GM10266 (cell line): ENCODE data around the gene PRKAG2.

Source experiments
- DNase-seq: peaks from one replicate; pipeline ENCODE4 v3.0.0; 2012; ENCODE audit errors: extremely low spot score
- TF ChIP-seq, protein P1 (sequence below): IDR thresholded peaks from 2 replicates; pipeline ENCODE4 v1.5.1; 2012; ENCODE audit warnings: mild to moderate bottlenecking, low read depth; ENCODE audit not compliant: control insufficient read depth, insufficient read depth; ENCODE audit errors: missing control alignments

Gene PRKAG2

DNA sequence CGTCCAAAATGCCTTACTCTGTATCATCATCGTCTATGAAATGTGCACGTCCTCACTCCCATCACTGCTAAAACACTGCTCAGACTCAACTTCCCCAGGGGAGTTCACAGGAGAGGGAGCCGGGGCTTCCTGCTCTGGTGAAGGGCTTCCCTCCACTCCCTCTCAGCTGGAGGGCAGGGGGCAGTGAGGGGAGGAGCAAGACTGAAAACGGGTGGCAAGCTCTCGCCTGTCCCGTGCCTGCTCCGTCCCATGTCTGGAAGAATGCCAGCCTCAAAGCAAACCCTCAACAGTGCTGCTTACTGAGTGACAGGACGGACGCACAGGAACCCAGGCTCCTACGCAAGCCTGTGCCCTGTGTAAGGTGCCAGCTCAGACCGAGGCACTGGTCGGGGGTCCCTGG, 25.1 kb downstream of the PRKAG2 start:
- DNase-seq, result no peak

DNA sequence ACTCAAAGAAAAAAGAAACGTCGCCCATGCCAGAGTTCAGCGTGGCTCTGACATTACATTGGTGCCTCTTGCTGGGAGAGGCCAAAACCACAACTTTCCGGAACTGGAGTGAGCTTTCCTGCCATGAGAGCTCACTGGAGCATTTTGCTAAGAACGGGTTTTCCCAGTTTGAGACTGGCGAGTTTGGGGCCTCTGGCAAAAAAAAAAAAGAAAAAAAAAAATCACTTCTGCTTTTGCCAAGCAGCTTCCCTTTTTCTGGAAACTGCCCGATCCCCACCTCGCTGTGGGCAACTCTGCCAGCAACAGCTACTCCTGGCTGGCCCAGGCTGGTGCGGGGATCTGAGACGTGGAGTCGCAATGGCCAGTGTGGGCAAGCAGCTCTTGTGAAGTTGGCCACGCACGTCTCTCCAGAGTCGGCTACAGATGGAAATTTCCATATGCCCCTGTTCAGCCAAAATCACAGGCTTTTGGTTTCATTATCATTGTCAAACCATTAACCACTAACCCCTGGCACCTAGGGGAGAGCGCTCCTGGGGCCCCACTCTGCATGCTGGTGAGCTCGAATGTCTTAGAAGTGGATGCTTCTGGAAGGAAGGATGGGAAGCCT, 25.7 kb downstream of the PRKAG2 start:
- DNase-seq, result no peak
- TF ChIP-seq, protein P1, sequence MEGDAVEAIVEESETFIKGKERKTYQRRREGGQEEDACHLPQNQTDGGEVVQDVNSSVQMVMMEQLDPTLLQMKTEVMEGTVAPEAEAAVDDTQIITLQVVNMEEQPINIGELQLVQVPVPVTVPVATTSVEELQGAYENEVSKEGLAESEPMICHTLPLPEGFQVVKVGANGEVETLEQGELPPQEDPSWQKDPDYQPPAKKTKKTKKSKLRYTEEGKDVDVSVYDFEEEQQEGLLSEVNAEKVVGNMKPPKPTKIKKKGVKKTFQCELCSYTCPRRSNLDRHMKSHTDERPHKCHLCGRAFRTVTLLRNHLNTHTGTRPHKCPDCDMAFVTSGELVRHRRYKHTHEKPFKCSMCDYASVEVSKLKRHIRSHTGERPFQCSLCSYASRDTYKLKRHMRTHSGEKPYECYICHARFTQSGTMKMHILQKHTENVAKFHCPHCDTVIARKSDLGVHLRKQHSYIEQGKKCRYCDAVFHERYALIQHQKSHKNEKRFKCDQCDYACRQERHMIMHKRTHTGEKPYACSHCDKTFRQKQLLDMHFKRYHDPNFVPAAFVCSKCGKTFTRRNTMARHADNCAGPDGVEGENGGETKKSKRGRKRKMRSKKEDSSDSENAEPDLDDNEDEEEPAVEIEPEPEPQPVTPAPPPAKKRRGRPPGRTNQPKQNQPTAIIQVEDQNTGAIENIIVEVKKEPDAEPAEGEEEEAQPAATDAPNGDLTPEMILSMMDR, result no peak

More for the DNA sequence above, 25.1 kb downstream of the PRKAG2 start:
- TF ChIP-seq, protein P1, result no peak

DNA sequence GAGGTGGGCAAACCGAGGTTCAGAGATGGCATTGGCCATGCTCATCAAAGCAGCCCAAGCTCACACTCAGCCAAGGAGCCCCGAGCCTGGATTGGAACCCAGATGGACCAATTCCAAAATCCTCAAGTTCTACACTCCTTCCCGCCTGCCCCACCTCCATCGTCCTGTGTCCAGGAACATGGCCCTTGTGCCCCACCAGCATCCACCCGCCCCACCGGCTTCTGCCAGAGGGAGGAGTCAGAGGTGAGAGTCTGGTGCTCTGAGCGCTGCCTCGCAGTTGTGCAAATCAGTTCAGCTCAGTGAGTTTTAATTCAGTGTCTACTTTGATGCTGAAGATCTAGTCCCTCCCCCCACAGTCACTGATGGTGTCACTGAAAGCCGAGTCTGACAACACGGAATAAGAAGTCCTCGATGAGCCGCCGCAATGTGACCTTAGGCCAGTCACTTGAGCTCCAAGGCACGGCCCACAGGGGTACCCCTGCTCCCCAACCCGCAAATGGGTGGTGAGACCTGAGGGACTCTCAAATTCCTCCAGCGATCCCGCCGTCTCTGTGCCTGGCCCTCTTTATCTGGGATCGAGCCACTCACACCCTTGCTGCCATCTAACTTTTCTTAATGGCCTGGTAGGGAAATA, 26.3 kb downstream of the PRKAG2 start:
- TF ChIP-seq, protein P1, result no peak
- DNase-seq, result no peak

GRCh38 chr7:151849879-151850260, 27.0 kb downstream of the PRKAG2 start:
- DNase-seq, result no peak
- TF ChIP-seq, protein P1, result no peak

- TF ChIP-seq, protein P1, result no peak
- DNase-seq, result no peak
Observed at GRCh38 chr7:151849008-151849878, 27.7 kb downstream of the PRKAG2 start.

- TF ChIP-seq, protein P1, result no peak
- DNase-seq, result no peak
Observed at GRCh38 chr7:151847681-151848081, 29.2 kb downstream of the PRKAG2 start.

GRCh38 chr7:151847136-151847535, 29.8 kb downstream of the PRKAG2 start:
- TF ChIP-seq, protein P1, result no peak
- no peak for DNase-seq
